NCI-H1436 (cell line): Measurements from ENCODE around the gene WDR81.
"Not testable (repeated sequence)": the region's sequence is repeated elsewhere in the genome, so short reads cannot be mapped to it uniquely, and the experiment has no call there.

Experiments used
- DNase-seq: peaks from one replicate; lab custom pipeline; 2025; lab: John Stamatoyannopoulos, UW

Gene WDR81

GRCh38 chr17:1754430-1755112 lies 30.1 kb downstream of the WDR81 start:
- DNase-seq, result no peak

GRCh38 chr17:1755252-1755826 lies 30.8 kb downstream of the WDR81 start:
- DNase-seq, result no peak

DNA sequence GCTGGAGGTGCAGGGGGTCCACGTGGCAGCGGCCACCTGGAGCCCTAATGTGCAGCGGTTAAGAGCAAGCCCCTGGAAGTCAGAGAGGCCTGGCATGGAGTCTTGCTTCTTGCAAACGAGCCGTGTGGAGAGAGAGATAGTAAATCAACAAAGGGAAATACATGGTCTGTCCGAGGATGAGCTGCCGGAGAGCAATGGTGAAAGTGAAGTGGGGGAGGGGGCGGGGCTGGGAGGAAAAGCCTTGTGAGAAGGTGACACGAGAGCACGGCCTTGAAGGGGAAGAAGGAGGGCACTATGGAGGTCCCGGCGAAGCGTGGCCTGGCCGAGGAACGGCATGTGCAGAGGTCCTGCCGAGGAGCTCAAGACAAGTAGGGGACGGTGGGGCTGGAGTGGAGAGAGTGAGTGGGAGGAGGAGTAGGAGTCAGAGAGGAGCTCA lies 31.3 kb downstream of the WDR81 start:
- no peak for DNase-seq

GRCh38 chr17:1758807-1759206 lies 34.3 kb downstream of the WDR81 start:
- DNase-seq, result no peak

- no peak for DNase-seq
These were observed 35.0 kb downstream of the WDR81 start for GRCh38 chr17:1759529-1759928.

DNA sequence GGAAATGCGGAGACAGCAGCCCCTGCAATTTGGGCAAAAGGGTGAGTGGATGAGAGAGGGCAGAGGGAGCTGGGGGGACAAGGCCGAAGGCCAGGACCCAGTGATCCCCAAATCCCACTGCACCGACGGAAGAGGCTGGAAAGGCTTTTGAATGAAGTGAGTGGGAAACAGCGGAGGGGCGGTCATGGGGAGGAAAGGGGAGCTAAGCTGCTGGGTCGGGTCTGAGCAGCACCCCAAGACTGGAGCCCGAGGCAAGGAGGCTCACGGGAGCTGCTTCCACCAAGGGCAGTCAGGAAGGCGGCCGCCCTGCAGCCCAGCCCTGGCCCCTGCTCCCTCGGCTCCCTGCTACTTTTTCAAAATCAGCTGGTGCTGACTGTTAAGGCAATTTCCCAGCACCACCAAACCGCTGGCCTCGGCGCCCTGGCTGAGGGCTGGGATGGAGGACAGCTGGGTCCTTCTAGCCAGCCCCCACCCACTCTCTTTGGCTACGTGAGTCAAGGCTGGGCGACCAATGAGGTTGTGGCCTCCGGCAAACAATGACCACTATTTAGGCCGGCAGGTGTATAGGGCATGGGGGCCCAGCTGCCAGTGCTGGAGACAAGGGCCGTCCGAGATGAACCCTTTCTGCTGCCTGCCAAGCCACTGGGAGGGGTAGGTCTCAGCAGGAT lies 37.9 kb downstream of the WDR81 start:
- no peak for DNase-seq

- DNase-seq, result no peak
These were observed 38.7 kb downstream of the WDR81 start for GRCh38 chr17:1762901-1763898.

- DNase-seq, result no peak
These were observed 39.8 kb downstream of the WDR81 start for GRCh38 chr17:1764284-1764683.

- not testable (repeated sequence) for DNase-seq
These were observed 40.2 kb downstream of the WDR81 start for GRCh38 chr17:1764705-1765104.

- DNase-seq, result no peak
These were observed 41.1 kb downstream of the WDR81 start for GRCh38 chr17:1765576-1765975.

GRCh38 chr17:1766382-1767135 lies 42.1 kb downstream of the WDR81 start:
- DNase-seq, result no peak

GRCh38 chr17:1767358-1767757 lies 42.9 kb downstream of the WDR81 start:
- no peak for DNase-seq

DNA sequence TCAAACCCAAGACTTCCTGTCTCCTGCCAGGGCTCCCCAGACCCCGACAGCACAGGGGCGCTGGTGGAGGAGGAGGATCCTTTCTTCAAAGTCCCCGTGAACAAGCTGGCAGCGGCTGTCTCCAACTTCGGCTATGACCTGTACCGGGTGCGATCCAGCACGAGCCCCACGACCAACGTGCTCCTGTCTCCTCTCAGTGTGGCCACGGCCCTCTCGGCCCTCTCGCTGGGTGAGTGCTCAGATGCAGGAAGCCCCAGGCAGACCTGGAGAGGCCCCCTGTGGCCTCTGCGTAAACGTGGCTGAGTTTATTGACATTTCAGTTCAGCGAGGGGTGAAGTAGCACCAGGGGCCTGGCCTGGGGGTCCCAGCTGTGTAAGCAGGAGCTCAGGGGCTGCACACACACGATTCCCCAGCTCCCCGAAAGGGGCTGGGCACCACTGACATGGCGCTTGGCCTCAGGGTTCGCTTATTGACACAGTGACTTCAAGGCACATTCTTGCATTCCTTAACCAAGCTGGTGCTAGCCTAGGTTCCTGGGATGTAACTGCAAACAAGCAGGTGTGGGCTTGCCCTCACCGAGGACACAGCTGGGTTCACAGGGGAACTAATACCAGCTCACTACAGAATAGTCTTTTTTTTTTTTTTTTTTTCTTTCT lies 45.4 kb downstream of the WDR81 start:
- no peak for DNase-seq

- not testable (repeated sequence) for DNase-seq
These were observed 48.6 kb downstream of the WDR81 start for GRCh38 chr17:1773000-1773695.

GRCh38 chr17:1773696-1774181 lies 49.2 kb downstream of the WDR81 start:
- no peak for DNase-seq

DNA sequence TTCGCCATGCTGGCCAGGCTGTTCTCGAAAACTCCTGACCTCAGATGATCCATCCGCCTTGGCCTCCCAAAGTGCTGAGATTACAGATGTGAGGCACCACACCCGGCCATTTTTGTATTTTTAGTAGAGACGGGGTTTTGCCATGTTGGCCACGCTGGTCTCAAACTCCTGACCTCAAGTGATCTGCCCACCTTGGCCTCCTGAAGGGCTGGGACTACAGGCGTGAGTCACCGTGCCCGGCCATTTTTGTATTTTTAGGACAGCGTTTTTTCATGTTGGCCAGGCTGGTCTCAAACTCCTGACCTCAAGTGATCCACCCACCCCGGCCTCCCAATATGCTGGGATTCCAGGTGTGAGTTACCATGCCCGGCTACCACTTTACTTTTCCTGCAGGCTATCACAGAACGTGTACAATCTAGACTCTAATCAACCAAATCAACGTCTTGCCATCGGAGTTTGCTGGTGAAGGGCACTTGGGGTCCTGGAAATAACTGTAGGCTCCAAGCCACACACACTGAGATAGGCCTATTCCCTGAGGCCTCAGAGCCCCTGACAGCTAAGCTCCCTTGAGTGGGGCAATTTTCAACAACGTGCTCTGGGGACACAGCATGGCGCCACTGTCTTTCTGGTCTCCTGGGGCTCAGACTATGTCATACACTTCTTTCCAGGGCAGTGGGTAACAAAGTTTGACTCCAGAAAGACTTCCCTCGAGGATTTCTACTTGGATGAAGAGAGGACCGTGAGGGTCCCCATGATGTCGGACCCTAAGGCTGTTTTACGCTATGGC lies 50.1 kb downstream of the WDR81 start:
- no peak for DNase-seq

DNA sequence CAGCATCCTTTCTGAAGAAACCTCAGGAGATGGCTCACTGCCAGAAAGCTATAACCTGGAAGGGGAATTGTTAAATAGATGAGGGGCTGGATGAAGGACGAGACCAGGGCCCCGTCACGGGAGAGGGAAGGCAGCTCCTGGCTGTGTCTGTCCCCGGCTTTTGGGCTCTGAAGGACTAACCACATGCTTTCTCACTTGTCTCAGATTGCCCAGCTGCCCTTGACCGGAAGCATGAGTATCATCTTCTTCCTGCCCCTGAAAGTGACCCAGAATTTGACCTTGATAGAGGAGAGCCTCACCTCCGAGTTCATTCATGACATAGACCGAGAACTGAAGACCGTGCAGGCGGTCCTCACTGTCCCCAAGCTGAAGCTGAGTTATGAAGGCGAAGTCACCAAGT lies 51.8 kb downstream of the WDR81 start:
- DNase-seq, result no peak

DNA sequence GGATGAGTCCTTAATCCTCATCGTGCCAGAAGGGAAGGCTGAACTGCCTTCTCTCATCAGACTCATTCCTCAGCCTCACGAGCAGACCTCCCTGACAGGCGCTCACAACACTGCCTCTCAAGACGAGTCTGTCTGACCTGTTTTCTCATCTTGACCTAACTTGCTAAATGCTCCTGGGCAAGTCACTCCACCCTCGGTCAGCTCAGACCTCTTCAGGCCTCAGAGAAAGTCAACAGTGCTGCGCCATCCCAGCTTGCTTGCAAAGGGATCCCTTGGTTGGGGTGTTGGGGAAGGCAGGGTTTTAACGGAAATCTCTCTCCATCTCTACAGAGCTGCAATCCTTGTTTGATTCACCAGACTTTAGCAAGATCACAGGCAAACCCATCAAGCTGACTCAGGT lies 52.4 kb downstream of the WDR81 start:
- no peak for DNase-seq

DNA sequence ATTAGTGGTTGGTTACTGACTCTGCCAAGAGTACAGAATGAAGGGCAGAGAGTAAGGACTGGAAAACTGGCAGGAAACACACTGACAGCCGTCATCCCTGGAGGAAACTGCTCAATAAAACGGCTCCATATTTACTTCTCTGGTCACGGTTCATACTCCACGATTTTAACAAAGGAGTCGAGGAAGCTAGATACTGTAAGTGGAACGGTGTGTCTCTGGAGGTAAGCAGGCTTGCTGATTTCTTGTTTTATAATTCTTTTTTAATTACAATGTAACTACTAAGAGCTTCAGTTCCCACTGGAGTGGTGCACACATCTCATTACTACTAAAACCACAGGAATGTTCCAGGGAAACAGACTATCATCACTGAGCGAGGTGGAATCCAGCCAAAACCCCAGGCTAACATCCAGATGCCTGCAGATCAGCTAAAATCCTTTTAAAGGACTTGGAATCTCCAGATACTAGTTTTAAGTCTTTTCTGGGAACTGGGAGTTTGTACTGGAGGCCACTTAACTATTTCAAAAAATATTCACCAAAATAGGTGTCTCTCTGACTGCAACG lies 55.1 kb downstream of the WDR81 start:
- no peak for DNase-seq
